GM23338 (cell line): Measurements from ENCODE around the gene KCNN3. TPM values are rescaled to one million over a fixed set of nuclear protein-coding genes. Genes with fewer than 3 reads are reported as not detected.

Experiments
- ATAC-seq: fragments of 200-7000 bp; cut with Tn5 transposase; 3 replicates; pipeline ENCODE4 v1.9.1; 2020
- DNase-seq: peaks from one replicate; pipeline ENCODE4 v3.0.0-alpha.2; 2015; ENCODE audit warnings: low spot score
- H2AFZ ChIP-seq: fragments of 200-600 bp; sonication (generic); 2 replicates; pipeline ENCODE4 v1.8.0; 2016; ENCODE audit warnings: antibody characterized with exemption, mild to moderate bottlenecking, moderate library complexity
- H3F3A ChIP-seq: fragments of 200-600 bp; sonication (generic); replicated peaks from 2 replicates; pipeline ENCODE4 v1.8.0; 2017; ENCODE audit warnings: antibody characterized with exemption, mixed run types, low read depth
- H3K27ac ChIP-seq: fragments of 200-600 bp; sonication (generic); 2 replicates; pipeline ENCODE4 v1.6.1; 2016; ENCODE audit warnings: low read depth
- H3K27me3 ChIP-seq: fragments of 200-600 bp; sonication (generic); 2 replicates; pipeline ENCODE4 v1.8.0; 2016; ENCODE audit warnings: mild to moderate bottlenecking, mixed run types, moderate library complexity; ENCODE audit not compliant: insufficient read depth
- H3K36me3 ChIP-seq: fragments of 200-600 bp; sonication (generic); 2 replicates; pipeline ENCODE4 v1.8.0; 2016; ENCODE audit warnings: mild to moderate bottlenecking; ENCODE audit not compliant: insufficient read depth
- H3K4me1 ChIP-seq: fragments of 200-600 bp; sonication (generic); 2 replicates; pipeline ENCODE4 v1.8.0; 2016; ENCODE audit warnings: mild to moderate bottlenecking, moderate library complexity; ENCODE audit not compliant: insufficient read depth
- H3K4me2 ChIP-seq: fragments of 200-600 bp; sonication (generic); 2 replicates; pipeline ENCODE4 v1.7.1; 2017; ENCODE audit warnings: mixed run types
- H3K4me3 ChIP-seq: fragments of 200-600 bp; sonication (generic); 2 replicates; pipeline ENCODE4 v1.6.1; 2016; ENCODE audit warnings: mixed run types
- H3K79me2 ChIP-seq: fragments of 200-600 bp; sonication (generic); replicated peaks from 2 replicates; pipeline ENCODE4 v1.8.0; 2017; ENCODE audit warnings: mild to moderate bottlenecking; ENCODE audit not compliant: insufficient read depth
- H3K9me2 ChIP-seq: fragments of 200-600 bp; sonication (generic); 2 replicates; pipeline ENCODE4 v1.8.0; 2017; ENCODE audit not compliant: insufficient read depth
- H4K20me1 ChIP-seq: fragments of 200-600 bp; sonication (generic); replicated peaks from 2 replicates; pipeline ENCODE4 v1.8.0; 2017; ENCODE audit warnings: mild to moderate bottlenecking; ENCODE audit not compliant: insufficient read depth
- H3K27ac Mint-ChIP-seq: 2 replicates; pipeline ENCODE4 v1.8.0; 2020; ENCODE audit warnings: inconsistent platforms, mild to moderate bottlenecking, moderate library complexity, mixed read lengths
- H3K27me3 Mint-ChIP-seq: 3 replicates; pipeline ENCODE4 v1.8.0; 2022; ENCODE audit warnings: low read depth, mild to moderate bottlenecking, moderate library complexity, mixed read lengths, inconsistent platforms; ENCODE audit not compliant: insufficient read depth, poor library complexity
- H3K36me3 Mint-ChIP-seq: 3 replicates; pipeline ENCODE4 v1.8.0; 2021; ENCODE audit warnings: low read depth, mild to moderate bottlenecking, inconsistent platforms, moderate library complexity, mixed read lengths
- H3K4me1 Mint-ChIP-seq: 3 replicates; pipeline ENCODE4 v1.8.0; 2020; ENCODE audit warnings: mild to moderate bottlenecking, inconsistent platforms, mixed read lengths
- H3K4me3 Mint-ChIP-seq: 3 replicates; pipeline ENCODE4 v1.8.0; 2021; ENCODE audit warnings: moderate library complexity, mild to moderate bottlenecking, inconsistent platforms, mixed read lengths
- H3K9me3 Mint-ChIP-seq: 3 replicates; pipeline ENCODE4 v1.8.0; 2020; ENCODE audit warnings: moderate library complexity, mild to moderate bottlenecking, inconsistent platforms, mixed read lengths
- EZH2 ChIP-seq: fragments of 200-600 bp; sonication (generic); IDR thresholded peaks from one replicate; pipeline ENCODE4 v1.8.0; 2017; ENCODE audit warnings: antibody characterized with exemption, mild to moderate bottlenecking, low read depth; ENCODE audit not compliant: unreplicated experiment
- EZH2phosphoT487 ChIP-seq: fragments of 200-600 bp; sonication (generic); IDR thresholded peaks from one replicate; pipeline ENCODE4 v1.8.1; 2018; ENCODE audit warnings: antibody characterized with exemption; ENCODE audit not compliant: unreplicated experiment
- JUNB ChIP-seq: IDR thresholded peaks from one replicate; pipeline ENCODE4 v1.6.1; 2016; ENCODE audit warnings: antibody characterized with exemption; ENCODE audit not compliant: unreplicated experiment
- NANOG ChIP-seq: IDR thresholded peaks from 2 replicates; pipeline ENCODE4 v1.6.1; 2016; ENCODE audit warnings: antibody characterized with exemption, borderline replicate concordance
- POLR2AphosphoS5 ChIP-seq: IDR thresholded peaks from 2 replicates; pipeline ENCODE4 v1.6.1; 2016; ENCODE audit warnings: antibody characterized with exemption, low read depth
- STAT1 ChIP-seq: IDR thresholded peaks from one replicate; pipeline ENCODE4 v1.6.1; 2016; ENCODE audit warnings: antibody characterized with exemption; ENCODE audit not compliant: unreplicated experiment
- polyA plus RNA-seq: library from polyadenylated mRNA; unstranded; fragments of >200 nt; fragmentation: Nextera tagmentation; extraction: Ambion mirVana; gene quantifications from 2 replicates; pipeline ENCODE4 v1.2.1, GENCODE V29; 2016
- total RNA-seq: library from RNA; depleted of rRNA; stranded (reverse); fragments of >200 nt; shearing (Covaris generic); gene quantifications from 2 replicates; pipeline ENCODE4 v1.2.3, GENCODE V29; 2014
- TF ChIP-seq, protein P1 (sequence below), 2 experiments: fragments of 200-600 bp in 1 of 2; sonication (generic) in 1 of 2; conservative IDR thresholded peaks; 2 replicates each; pipeline versions ENCODE4 v1.5.1 to v1.6.1; 2016 to 2017; ENCODE audit warnings: antibody characterized with exemption in 2 of 2, low read depth in 2 of 2, mild to moderate bottlenecking in 2 of 2, moderate library complexity in 1 of 2
- TF ChIP-seq, protein P2 (sequence below): fragments of 250-450 bp; sonication (Bioruptor Pico); IDR thresholded peaks from 2 replicates; pipeline ENCODE4 v1.5.0; 2020; ENCODE audit warnings: mild to moderate bottlenecking, moderate library complexity
- TF ChIP-seq, protein P3 (sequence below): IDR thresholded peaks from 2 replicates; pipeline ENCODE4 v1.6.1; 2016; ENCODE audit warnings: antibody characterized with exemption

Gene KCNN3
- total and polyA plus RNA-seq, 2 experiments from 2014 or later = 1.9 to 3.0 TPM

DNA sequence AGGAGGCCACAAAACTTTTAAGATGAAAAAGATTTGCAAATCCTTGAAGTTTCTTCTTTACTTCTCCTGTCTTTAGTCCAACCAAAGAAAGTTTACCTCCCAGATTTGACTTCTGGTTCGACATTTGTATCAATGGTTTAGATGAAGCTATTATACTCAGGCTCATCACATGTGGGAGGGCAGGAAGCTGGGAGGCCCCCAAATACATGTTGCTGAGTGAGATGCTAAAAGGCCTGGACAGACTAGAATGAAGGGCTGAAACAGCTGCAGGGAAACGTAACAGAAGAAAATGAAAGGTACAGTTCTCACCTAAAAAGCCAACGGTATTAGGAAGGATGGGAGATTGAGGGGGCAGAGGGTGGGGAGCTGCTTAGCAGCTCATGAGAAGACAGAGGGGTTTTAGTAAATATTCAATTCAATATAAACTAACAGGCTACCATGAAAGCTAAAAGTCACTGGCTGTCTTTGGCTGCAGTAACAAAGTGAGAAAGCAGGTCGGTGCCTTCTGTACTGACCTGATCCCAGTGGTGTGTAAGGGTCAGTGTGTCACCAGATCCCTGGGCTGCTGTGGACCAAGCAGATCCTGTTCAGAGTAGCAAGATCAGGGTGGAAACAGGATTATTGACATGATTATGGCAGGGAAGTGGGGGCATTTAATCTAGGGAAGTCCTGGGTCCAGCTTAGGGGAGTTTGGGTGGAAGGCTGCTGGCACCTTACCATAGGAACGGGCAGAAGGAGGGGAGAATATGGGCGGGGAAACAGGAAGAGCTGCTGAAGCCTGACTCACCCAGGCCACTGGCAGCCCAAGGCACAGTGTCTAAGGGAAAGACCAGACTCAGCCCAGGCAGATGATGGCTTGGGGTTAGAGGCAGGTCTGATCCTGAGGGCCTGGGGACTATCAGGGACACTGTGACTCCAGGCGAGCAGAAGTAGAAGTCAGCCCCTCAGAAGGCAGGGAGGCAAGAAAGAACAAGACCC, 60.4 kb downstream of the KCNN3 start:
- Histone ChIP-seq H3K4me2 (no peak overlapping the region), H2AFZ (no peak overlapping the region), H3K27ac (no peak overlapping the region), H4K20me1 (no peaks in the 10 kb centered on the region), H3K36me3 (no peaks in the 10 kb centered on the region), H3K27me3 (no peaks in the 10 kb centered on the region), H3K4me1 (peaks cover 10% of the 10 kb centered on the region), H3F3A (no peaks in the 10 kb centered on the region), H3K9me2 (no peaks in the 10 kb centered on the region), H3K79me2 (no peaks in the 10 kb centered on the region), H3K4me3 (no peak overlapping the region)
- peaks cover 46% of the 10 kb centered on the region for H3K4me1 Mint-ChIP-seq
- DNase-seq = no peak
- no peaks in the 10 kb centered on the region for H3K36me3 Mint-ChIP-seq
- H3K27me3 Mint-ChIP-seq = peaks cover 9% of the 10 kb centered on the region
- TF ChIP-seq, protein P1, sequence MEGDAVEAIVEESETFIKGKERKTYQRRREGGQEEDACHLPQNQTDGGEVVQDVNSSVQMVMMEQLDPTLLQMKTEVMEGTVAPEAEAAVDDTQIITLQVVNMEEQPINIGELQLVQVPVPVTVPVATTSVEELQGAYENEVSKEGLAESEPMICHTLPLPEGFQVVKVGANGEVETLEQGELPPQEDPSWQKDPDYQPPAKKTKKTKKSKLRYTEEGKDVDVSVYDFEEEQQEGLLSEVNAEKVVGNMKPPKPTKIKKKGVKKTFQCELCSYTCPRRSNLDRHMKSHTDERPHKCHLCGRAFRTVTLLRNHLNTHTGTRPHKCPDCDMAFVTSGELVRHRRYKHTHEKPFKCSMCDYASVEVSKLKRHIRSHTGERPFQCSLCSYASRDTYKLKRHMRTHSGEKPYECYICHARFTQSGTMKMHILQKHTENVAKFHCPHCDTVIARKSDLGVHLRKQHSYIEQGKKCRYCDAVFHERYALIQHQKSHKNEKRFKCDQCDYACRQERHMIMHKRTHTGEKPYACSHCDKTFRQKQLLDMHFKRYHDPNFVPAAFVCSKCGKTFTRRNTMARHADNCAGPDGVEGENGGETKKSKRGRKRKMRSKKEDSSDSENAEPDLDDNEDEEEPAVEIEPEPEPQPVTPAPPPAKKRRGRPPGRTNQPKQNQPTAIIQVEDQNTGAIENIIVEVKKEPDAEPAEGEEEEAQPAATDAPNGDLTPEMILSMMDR (conservative IDR thresholded peaks at IDR 0.05; ENCODE audit: low read depth in 2 of 2) = no peak
- TF ChIP-seq STAT1 = no peak
- no peak for TF ChIP-seq POLR2AphosphoS5
- TF ChIP-seq EZH2 = no peak
- H3K4me3 Mint-ChIP-seq = no peak overlapping the region
- H3K27ac Mint-ChIP-seq = no peak overlapping the region
- ATAC-seq = no peak
- H3K9me3 Mint-ChIP-seq = no peaks in the 10 kb centered on the region; the same call in 2 of the 3 replicates

- Mint-ChIP-seq H3K27me3 (peaks cover 9% of the 10 kb centered on the region), H3K36me3 (no peaks in the 10 kb centered on the region), H3K4me3 (no peak overlapping the region), H3K4me1 (peaks cover 43% of the 10 kb centered on the region), H3K9me3 (no peaks in the 10 kb centered on the region), H3K27ac (no peak overlapping the region)
- Histone ChIP-seq H3K4me1 (peaks cover 10% of the 10 kb centered on the region), H2AFZ (no peak overlapping the region), H3K79me2 (no peaks in the 10 kb centered on the region), H3K27me3 (no peaks in the 10 kb centered on the region), H4K20me1 (no peaks in the 10 kb centered on the region), H3K4me3 (no peak overlapping the region), H3F3A (no peaks in the 10 kb centered on the region), H3K36me3 (no peaks in the 10 kb centered on the region), H3K9me2 (no peaks in the 10 kb centered on the region), H3K4me2 (no peak overlapping the region), H3K27ac (no peak overlapping the region)
- DNase-seq (no peak), ATAC-seq (peak; percentile 18; the same call in 2 of the 3 replicates)
- TF ChIP-seq, protein P2, sequence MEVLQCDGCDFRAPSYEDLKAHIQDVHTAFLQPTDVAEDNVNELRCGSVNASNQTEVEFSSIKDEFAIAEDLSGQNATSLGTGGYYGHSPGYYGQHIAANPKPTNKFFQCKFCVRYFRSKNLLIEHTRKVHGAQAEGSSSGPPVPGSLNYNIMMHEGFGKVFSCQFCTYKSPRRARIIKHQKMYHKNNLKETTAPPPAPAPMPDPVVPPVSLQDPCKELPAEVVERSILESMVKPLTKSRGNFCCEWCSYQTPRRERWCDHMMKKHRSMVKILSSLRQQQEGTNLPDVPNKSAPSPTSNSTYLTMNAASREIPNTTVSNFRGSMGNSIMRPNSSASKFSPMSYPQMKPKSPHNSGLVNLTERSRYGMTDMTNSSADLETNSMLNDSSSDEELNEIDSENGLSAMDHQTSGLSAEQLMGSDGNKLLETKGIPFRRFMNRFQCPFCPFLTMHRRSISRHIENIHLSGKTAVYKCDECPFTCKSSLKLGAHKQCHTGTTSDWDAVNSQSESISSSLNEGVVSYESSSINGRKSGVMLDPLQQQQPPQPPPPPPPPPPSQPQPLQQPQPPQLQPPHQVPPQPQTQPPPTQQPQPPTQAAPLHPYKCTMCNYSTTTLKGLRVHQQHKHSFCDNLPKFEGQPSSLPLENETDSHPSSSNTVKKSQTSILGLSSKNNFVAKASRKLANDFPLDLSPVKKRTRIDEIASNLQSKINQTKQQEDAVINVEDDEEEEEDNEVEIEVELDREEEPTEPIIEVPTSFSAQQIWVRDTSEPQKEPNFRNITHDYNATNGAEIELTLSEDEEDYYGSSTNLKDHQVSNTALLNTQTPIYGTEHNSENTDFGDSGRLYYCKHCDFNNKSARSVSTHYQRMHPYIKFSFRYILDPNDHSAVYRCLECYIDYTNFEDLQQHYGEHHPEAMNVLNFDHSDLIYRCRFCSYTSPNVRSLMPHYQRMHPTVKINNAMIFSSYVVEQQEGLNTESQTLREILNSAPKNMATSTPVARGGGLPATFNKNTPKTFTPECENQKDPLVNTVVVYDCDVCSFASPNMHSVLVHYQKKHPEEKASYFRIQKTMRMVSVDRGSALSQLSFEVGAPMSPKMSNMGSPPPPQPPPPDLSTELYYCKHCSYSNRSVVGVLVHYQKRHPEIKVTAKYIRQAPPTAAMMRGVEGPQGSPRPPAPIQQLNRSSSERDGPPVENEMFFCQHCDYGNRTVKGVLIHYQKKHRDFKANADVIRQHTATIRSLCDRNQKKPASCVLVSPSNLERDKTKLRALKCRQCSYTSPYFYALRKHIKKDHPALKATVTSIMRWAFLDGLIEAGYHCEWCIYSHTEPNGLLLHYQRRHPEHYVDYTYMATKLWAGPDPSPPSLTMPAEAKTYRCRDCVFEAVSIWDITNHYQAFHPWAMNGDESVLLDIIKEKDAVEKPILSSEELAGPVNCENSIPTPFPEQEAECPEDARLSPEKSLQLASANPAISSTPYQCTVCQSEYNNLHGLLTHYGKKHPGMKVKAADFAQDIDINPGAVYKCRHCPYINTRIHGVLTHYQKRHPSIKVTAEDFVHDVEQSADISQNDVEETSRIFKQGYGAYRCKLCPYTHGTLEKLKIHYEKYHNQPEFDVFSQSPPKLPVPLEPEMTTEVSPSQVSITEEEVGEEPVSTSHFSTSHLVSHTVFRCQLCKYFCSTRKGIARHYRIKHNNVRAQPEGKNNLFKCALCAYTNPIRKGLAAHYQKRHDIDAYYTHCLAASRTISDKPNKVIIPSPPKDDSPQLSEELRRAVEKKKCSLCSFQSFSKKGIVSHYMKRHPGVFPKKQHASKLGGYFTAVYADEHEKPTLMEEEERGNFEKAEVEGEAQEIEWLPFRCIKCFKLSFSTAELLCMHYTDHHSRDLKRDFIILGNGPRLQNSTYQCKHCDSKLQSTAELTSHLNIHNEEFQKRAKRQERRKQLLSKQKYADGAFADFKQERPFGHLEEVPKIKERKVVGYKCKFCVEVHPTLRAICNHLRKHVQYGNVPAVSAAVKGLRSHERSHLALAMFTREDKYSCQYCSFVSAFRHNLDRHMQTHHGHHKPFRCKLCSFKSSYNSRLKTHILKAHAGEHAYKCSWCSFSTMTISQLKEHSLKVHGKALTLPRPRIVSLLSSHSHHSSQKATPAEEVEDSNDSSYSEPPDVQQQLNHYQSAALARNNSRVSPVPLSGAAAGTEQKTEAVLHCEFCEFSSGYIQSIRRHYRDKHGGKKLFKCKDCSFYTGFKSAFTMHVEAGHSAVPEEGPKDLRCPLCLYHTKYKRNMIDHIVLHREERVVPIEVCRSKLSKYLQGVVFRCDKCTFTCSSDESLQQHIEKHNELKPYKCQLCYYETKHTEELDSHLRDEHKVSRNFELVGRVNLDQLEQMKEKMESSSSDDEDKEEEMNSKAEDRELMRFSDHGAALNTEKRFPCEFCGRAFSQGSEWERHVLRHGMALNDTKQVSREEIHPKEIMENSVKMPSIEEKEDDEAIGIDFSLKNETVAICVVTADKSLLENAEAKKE (CRISPR knock-in tag) = no peak
- TF ChIP-seq, protein P3, sequence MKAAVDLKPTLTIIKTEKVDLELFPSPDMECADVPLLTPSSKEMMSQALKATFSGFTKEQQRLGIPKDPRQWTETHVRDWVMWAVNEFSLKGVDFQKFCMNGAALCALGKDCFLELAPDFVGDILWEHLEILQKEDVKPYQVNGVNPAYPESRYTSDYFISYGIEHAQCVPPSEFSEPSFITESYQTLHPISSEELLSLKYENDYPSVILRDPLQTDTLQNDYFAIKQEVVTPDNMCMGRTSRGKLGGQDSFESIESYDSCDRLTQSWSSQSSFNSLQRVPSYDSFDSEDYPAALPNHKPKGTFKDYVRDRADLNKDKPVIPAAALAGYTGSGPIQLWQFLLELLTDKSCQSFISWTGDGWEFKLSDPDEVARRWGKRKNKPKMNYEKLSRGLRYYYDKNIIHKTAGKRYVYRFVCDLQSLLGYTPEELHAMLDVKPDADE = no peak
- TF ChIP-seq NANOG (no peak), JUNB (no peak), EZH2phosphoT487 (no peak), STAT1 (no peak)
- TF ChIP-seq, protein P1 (conservative IDR thresholded peaks at IDR 0.05; ENCODE audit: low read depth in 2 of 2) = no peak
These were observed 61.2 kb downstream of the KCNN3 start for GRCh38 chr1:154808909-154809262.
